ENCODE results near the gene TCEANC2.

GRCh38 chr1:54149734-54150133 lies 96.3 kb downstream of the TCEANC2 start:
- TF ChIP-seq CTCF (conservative IDR thresholded peaks at IDR 0.05 in 1 of 2, IDR thresholded peaks at IDR 0.05 in 1 of 2; ENCODE audit: low read depth in 1 of 2, low read length in 2 of 2) (no peak), EZH2 (IDR thresholded peaks at IDR 0.05; ENCODE audit: low read length, missing control alignments) (no peak)

All from fibroblast of lung (primary cell).